Measurements from ENCODE around the gene CYB561D1.

Gene CYB561D1

DNA sequence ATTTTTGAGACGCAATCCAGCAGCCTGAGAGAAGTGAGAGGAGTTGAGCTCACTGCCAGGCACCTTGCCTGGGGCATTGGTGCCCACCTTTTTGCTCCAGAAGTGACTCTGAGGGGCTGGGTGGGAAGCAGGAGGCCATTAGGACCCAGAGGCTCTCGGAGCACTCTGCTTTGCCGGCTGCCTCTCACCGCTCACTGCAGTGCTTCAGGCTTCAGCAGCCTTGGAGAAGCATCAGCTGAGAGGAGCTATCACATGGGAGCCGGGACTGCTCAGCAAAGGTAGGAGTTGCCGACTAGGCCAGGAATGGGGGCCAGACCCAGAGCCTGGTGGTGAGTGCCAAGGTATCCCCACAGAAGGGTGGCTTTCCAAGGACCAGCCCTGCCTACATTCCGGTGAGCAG is 45.8 kb downstream of the CYB561D1 start, which contains the start of gene GPR61:
TSS of gene GPR61 (plus strand) at position 197 of the 400 bp plus-strand sequence. CDS start 3,151 bp downstream, outside the sequence.
- Mint-ChIP-seq H3K27ac (no peak within 1 kb of the TSS), H3K4me3 (no peak within 1 kb of the TSS), H3K4me1 (ENCODE audit: low read depth) (no peaks in the 10 kb centered on the region), H3K27me3 (no peaks in the 10 kb centered on the region), H3K9me3 (no peaks in the 10 kb centered on the region), H3K36me3 (ENCODE audit: low read depth) (no peaks in the 10 kb centered on the region)

DNA sequence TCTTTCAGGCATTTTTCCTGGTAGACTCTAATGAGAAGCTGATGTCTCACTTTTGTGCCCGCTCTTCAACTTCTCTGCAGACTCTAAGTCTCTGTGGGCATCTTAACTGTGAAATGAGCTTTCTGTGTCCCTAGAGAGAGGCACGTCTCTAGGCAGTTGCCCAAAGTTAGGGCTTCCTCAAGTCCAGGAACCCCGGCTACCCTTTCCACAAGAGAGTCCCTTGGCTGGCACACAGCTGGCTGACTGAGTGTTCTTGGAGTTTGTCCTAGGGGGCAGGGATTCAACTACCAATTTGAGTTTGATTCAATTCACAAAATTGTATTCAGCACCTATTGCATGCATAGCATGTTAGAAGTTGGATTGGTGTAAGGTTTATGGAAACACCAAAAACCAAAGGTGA is 47.2 kb downstream of the CYB561D1 start:
- H3K27me3 Mint-ChIP-seq, result no peaks in the 10 kb centered on the region
- H3K9me3 Mint-ChIP-seq, result no peaks in the 10 kb centered on the region
- H3K4me1 Mint-ChIP-seq (ENCODE audit: low read depth), result no peaks in the 10 kb centered on the region
- no peak overlapping the region for H3K4me3 Mint-ChIP-seq
- no peaks in the 10 kb centered on the region for H3K36me3 Mint-ChIP-seq (ENCODE audit: low read depth)
- no peak overlapping the region for H3K27ac Mint-ChIP-seq

DNA sequence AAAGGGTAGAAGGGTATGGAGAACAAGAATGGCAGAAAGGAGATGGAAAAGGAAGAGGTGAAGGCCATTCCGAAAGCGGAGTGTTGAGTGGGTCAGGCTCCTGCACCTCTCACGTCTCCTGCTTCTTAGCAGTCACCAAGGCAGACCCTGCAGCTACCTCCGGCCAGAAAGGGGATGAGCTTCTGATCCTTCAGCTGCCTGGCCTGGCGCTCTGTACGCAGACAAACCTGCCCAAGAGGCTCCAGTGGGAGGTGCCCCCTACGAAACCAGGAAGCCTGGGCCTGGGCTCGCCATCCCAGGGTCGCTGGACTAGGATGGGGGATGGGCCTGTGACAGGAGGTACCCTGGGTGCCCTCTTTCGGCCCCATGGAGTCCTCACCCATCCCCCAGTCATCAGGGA is 48.8 kb downstream of the CYB561D1 start:
- Mint-ChIP-seq H3K4me3 (no peak overlapping the region), H3K9me3 (no peaks in the 10 kb centered on the region), H3K4me1 (ENCODE audit: low read depth) (peaks cover 15% of the 10 kb centered on the region), H3K36me3 (ENCODE audit: low read depth) (no peaks in the 10 kb centered on the region), H3K27me3 (no peaks in the 10 kb centered on the region), H3K27ac (no peak overlapping the region)

DNA sequence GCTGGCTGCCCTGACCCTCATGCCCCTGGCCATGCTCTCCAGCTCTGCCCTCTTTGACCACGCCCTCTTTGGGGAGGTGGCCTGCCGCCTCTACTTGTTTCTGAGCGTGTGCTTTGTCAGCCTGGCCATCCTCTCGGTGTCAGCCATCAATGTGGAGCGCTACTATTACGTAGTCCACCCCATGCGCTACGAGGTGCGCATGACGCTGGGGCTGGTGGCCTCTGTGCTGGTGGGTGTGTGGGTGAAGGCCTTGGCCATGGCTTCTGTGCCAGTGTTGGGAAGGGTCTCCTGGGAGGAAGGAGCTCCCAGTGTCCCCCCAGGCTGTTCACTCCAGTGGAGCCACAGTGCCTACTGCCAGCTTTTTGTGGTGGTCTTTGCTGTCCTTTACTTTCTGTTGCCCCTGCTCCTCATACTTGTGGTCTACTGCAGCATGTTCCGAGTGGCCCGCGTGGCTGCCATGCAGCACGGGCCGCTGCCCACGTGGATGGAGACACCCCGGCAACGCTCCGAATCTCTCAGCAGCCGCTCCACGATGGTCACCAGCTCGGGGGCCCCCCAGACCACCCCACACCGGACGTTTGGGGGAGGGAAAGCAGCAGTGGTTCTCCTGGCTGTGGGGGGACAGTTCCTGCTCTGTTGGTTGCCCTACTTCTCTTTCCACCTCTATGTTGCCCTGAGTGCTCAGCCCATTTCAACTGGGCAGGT is 49.5 kb downstream of the CYB561D1 start:
- H3K27me3 Mint-ChIP-seq, result no peaks in the 10 kb centered on the region
- H3K27ac Mint-ChIP-seq, result no peak overlapping the region
- H3K4me3 Mint-ChIP-seq, result no peak overlapping the region
- no peaks in the 10 kb centered on the region for H3K9me3 Mint-ChIP-seq
- H3K4me1 Mint-ChIP-seq (ENCODE audit: low read depth), result peaks cover 17% of the 10 kb centered on the region
- H3K36me3 Mint-ChIP-seq (ENCODE audit: low read depth), result no peaks in the 10 kb centered on the region

DNA sequence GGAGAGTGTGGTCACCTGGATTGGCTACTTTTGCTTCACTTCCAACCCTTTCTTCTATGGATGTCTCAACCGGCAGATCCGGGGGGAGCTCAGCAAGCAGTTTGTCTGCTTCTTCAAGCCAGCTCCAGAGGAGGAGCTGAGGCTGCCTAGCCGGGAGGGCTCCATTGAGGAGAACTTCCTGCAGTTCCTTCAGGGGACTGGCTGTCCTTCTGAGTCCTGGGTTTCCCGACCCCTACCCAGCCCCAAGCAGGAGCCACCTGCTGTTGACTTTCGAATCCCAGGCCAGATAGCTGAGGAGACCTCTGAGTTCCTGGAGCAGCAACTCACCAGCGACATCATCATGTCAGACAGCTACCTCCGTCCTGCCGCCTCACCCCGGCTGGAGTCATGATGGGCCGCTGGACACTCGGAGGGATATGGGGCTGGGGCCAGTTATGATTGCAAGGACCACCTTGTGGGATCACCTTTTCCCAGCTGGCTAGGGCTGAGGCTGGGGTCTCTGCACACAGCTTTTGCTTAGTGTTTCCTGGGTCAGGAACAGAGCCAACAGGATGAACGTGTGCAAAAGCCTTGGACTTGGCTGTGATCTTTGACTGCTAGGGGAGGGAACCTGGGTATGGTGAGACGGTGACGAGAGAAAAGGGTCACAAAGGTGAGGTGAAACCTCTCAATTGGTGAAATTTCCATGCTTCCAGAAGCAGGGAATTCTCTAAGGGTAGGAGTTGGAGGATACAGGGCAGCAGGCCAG is 50.3 kb downstream of the CYB561D1 start:
- H3K27me3 Mint-ChIP-seq, result no peaks in the 10 kb centered on the region
- no peak overlapping the region for H3K27ac Mint-ChIP-seq
- H3K9me3 Mint-ChIP-seq, result no peaks in the 10 kb centered on the region
- no peaks in the 10 kb centered on the region for H3K36me3 Mint-ChIP-seq (ENCODE audit: low read depth)
- H3K4me1 Mint-ChIP-seq (ENCODE audit: low read depth), result peaks cover 21% of the 10 kb centered on the region
- H3K4me3 Mint-ChIP-seq, result no peak overlapping the region

DNA sequence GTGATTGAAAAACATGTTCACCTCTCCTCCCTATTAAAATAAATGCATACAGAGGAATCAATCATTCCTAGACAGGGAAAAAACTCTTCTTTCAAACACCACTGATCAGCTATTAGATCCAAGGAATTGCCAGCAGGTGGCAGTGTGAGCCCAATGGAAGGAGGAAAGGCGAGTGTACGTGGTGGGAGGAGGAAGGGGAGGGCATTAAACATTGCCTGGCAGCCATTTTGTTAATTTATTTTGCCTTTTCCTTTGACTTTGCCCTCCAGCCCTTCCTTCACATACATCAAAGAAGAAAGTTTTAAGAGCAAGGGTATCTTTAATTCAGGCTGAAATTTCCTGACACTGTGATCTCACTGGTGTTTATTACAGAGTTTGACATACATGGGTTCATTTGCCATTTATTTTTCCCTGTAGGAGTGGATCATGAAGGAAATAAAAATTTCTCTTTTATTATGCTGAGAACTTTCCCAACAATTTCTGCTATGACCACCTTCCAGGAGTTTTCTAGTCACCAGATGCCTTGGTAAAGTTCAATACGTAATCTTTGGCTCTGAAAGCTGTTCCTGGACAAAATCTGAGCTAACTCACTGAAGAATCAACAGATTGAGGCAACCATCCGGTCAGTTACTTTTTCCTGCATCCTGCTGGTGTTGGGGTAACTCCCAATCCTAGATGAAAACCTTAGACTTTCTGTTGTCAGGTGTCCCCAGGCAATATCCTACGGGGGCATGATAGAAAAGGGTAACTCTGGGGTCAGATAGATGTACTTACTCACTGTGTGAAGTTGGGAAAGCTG is 52.6 kb downstream of the CYB561D1 start:
- Mint-ChIP-seq H3K9me3 (no peaks in the 10 kb centered on the region), H3K27ac (peak overlapping the region; percentile 93), H3K4me1 (ENCODE audit: low read depth) (peaks cover 43% of the 10 kb centered on the region), H3K36me3 (ENCODE audit: low read depth) (peaks cover 7% of the 10 kb centered on the region), H3K4me3 (peak overlapping the region; percentile 92), H3K27me3 (no peaks in the 10 kb centered on the region)

DNA sequence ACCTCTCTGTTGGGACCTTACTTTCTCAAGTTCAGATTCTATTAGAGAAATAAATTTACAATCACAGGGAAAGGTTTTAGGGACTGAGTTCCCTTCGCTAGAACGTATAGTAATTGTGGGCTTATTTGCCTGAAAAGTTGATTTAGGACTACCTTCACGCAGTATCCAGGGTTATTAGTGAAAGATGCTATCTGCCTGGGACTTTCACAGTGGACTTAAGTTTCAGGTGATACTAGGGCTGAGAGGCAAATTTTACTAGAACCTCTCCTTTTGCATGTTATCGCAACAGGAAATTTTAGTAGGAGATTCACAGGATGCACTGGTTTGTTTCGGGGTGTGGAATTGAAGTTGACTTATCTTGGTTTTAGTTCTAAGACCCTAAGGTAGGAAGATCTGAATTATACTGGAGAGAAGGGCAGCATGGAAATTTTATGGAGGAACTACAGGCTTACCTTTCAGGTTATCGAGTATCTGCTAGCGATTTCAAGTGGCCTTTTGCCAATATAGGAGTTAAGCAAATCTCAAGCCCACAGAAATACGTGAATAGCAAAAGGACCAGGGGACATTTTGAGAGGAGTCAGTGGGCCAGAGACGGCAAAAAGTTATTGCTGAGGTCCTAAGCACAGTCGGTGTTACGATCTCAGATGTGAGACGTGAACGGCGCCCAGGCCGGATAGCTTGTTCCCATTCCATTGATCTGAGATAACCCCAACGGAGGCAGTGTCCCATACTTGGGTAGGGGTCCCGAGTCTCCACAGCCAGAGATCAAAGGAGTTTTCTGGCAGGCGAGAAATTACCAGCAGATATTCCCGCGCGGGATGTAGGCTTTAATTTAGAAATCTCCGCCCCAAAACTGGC is 53.8 kb downstream of the CYB561D1 start:
- no peaks in the 10 kb centered on the region for H3K27me3 Mint-ChIP-seq
- peaks cover 8% of the 10 kb centered on the region for H3K36me3 Mint-ChIP-seq (ENCODE audit: low read depth)
- peak overlapping the region; percentile 92 for H3K4me3 Mint-ChIP-seq
- peak overlapping the region; percentile 93 for H3K27ac Mint-ChIP-seq
- H3K9me3 Mint-ChIP-seq, result no peaks in the 10 kb centered on the region
- H3K4me1 Mint-ChIP-seq (ENCODE audit: low read depth), result peaks cover 48% of the 10 kb centered on the region

DNA sequence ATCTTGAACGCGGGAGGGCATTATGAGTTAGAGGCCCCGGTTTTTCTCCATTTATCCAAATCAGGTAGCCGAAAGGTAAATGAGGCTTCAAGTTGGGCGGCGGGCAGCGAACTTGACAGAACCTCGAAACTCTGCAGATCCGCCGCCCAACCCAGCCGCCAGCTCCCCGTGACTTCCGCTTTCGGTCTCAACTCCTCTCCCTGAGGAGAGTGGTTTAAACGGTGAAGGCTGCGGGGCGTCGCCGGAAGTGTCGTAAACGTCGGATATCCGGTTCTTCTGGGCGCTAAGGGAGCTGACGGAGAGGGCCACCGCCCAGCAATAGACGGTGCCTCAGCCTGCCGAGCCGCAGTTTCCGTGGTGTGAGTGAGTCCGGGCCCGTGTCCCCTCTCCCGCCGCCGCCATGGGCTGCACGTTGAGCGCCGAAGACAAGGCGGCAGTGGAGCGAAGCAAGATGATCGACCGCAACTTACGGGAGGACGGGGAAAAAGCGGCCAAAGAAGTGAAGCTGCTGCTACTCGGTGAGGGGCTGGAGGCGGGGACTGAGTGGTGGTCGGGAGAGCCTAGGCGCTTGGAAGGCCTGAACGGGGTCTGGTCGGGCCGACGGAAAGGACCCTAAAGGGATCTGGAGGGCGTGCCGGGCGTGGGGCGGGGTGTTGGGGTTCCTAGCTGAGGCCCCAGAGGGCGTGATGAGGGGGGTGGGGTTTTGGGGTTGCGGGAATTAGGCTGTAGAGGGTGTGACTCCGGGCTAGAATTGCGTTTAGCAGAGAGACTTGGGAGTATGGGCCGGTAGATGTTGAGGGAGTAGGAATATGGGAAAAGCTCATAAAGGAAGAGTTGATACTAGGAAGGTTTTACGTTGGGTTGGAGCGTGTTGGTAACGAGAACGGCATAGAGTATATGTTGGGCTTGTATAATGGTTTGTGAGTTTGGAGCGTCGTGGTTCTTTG is 54.7 kb downstream of the CYB561D1 start, which contains the start of gene GNAI3:
TSS of gene GNAI3 (plus strand) at position 295 of the 947 bp plus-strand sequence. CDS start at position 401, 106 bp downstream.
- Mint-ChIP-seq H3K36me3 (ENCODE audit: low read depth) (peaks cover 8% of the 10 kb centered on the region), H3K27ac (peak within 1 kb of the TSS; percentile 93), H3K4me1 (ENCODE audit: low read depth) (peaks cover 57% of the 10 kb centered on the region), H3K27me3 (no peaks in the 10 kb centered on the region), H3K9me3 (no peaks in the 10 kb centered on the region), H3K4me3 (peak within 1 kb of the TSS; percentile 92)

Data from stimulated activated naive CD8-positive, alpha-beta T cell treated with anti-CD3 and anti-CD28 coated beads, Interleukin-15, Interleukin-2, amounts not matched to agents 100 ng/mL and 50 ng/mL, for 24 hours (primary cell).